Right renal cortex interstitium (tissue), 3 donors: ENCODE measurements around the gene TMEM59L. TPM values are rescaled to one million over a fixed set of nuclear protein-coding genes. Genes with fewer than 3 reads are reported as not detected.

Source experiments
- polyA plus RNA-seq, 3 donors: library from polyadenylated mRNA; unstranded; fragments of 120-200 nt; gene quantifications; one replicate each; pipeline ENCODE4 v1.2.1, GENCODE V29; 2013; ENCODE audit not compliant: insufficient read length in 3 of 3

TMEM59L gene
- polyA plus RNA-seq, 3 donors: 1.5 to 2.6 (median 1.9) TPM

Other genes with a start within 250 kb of the TMEM59L start
- 1 to 10 TPM; 2.6 to 5.2 (median 3.2) TPM for gene GDF15, start 226.7 kb upstream of the TMEM59L start, polyA plus RNA-seq
- gene LRRC25, start 215.2 kb upstream of the TMEM59L start, polyA plus RNA-seq: 1 to 10 TPM in 1 of 3 donors, under 1 TPM in 2; 0.65 to 1.2 (median 0.85) TPM
- 10 to 100 TPM; 51.1 to 65.2 (median 61.6) TPM for gene SSBP4, start 193.5 kb upstream of the TMEM59L start, polyA plus RNA-seq
- gene ISYNA1, start 174.7 kb upstream of the TMEM59L start, polyA plus RNA-seq: 10 to 100 TPM; 89.5 to 99.8 (median 98.8) TPM
- 1 to 10 TPM; 8.4 to 8.6 (median 8.4) TPM for gene ELL, start 90.8 kb upstream of the TMEM59L start, polyA plus RNA-seq
- gene FKBP8, start 69.3 kb upstream of the TMEM59L start, polyA plus RNA-seq: 100 to 1,000 TPM; 134 to 170 (median 153) TPM
- gene KXD1, start 55.0 kb upstream of the TMEM59L start, polyA plus RNA-seq: 10 to 100 TPM; 50.3 to 56.0 (median 51.8) TPM
- gene UBA52, start 41.0 kb upstream of the TMEM59L start, polyA plus RNA-seq: 100 to 1,000 TPM; 768 to 922 (median 860) TPM
- 10 to 100 TPM; 22.0 to 24.5 (median 22.3) TPM for gene REX1BD, start 24.1 kb upstream of the TMEM59L start, polyA plus RNA-seq
- gene CRLF1, start 6.1 kb upstream of the TMEM59L start, polyA plus RNA-seq: 1 to 10 TPM; 2.7 to 3.5 (median 3.2) TPM
- 1 to 10 TPM; 5.0 to 6.1 (median 5.3) TPM for gene KLHL26, start 24.2 kb downstream of the TMEM59L start, polyA plus RNA-seq
- 10 to 100 TPM; 12.0 to 13.6 (median 12.2) TPM for gene CRTC1, start 70.8 kb downstream of the TMEM59L start, polyA plus RNA-seq
- under 1 TPM; 0.04 to 0.10 (median 0.07) TPM for gene COMP, start 178.4 kb downstream of the TMEM59L start, polyA plus RNA-seq
- gene UPF1, start 219.1 kb downstream of the TMEM59L start, polyA plus RNA-seq: 10 to 100 TPM; 44.7 to 56.8 (median 48.2) TPM